Measurements from ENCODE around the gene AGBL2.
A peak's percentile ranks its signal among the peaks of the same experiment; 100 is the strongest.
"Not testable (repeated sequence)": the region's sequence is repeated elsewhere in the genome, so short reads cannot be mapped to it uniquely, and the experiment has no call there.

Gene AGBL2

DNA sequence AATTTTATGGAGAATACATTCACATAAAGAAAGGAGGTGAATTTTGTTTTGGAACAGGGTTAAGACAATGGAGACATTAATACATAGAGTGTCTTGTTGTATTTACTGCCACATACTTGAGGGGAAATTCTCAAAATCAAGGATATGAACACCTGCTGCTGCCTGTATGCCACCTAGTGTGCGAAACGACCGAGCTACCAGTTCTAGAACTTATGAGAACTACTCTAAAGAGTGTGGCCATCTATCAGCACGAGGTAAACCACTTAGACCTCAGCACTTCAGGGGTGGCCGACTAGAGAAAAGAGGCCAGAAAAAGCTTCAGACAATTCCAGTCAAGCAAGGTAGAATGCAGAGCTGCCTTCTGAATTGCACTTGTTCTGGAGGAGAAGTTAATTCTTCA, 1.5 kb upstream of the AGBL2 start:
- Mint-ChIP-seq H3K27me3 (no peaks in the 10 kb centered on the region), H3K4me3 (no peak overlapping the region), H3K4me1 (ENCODE audit: low read depth) (peaks cover 11% of the 10 kb centered on the region), H3K36me3 (ENCODE audit: low read depth) (peaks cover 60% of the 10 kb centered on the region), H3K9me3 (no peaks in the 10 kb centered on the region), H3K27ac (no peak overlapping the region)
- intact Hi-C loops (cut with micrococcal nuclease), result no loop called here

DNA sequence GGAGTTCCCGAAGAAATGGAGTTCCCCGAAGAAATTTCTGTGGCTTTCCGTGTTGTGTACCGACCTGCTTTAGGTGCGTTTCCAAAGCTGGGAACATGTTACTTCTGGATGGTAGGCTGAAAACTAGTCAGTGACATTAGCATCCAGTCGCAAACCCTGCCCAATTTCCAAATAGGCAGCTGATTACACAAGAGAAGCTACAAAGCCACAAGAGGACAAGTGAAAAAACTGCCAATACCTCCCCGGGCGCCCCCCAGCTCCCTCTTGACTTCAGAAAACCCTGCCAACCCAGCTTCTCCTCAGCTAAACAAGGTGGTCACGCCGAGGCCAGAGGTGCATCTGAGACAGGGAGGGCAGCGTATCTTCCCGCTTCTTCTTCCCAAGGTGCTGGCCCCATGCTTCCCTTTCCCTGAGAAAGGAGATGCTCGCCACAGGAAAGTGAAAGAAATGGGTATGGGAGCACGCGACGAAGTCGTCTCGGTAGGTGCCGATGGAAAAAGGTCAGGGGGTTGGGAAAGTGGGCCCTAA, 551 bp downstream of the AGBL2 start:
- peaks cover 42% of the 10 kb centered on the region for H3K36me3 Mint-ChIP-seq (ENCODE audit: low read depth)
- peaks cover 11% of the 10 kb centered on the region for H3K4me1 Mint-ChIP-seq (ENCODE audit: low read depth)
- H3K27me3 Mint-ChIP-seq, result no peaks in the 10 kb centered on the region

DNA sequence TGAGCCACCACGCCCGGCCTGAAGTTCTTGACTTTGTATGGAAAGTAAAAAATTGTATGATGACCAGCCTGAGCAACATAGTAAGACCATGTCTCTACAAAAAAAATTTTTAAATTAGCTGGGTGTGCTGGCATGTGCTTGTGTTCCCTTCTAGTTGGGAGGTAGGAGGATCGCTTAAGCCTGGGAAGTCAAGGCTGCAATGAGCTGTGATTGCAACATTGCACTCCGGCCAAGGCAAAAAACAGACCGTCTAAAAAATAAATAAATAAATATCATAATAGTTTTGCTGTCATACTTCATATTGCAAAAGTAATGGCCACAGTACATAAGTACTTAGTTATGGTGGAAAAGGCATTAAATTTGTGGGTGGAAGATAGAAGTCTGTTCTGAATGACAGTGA, 3.4 kb downstream of the AGBL2 start:
- Mint-ChIP-seq H3K9me3 (no peaks in the 10 kb centered on the region), H3K36me3 (ENCODE audit: low read depth) (peaks cover 14% of the 10 kb centered on the region), H3K27ac (no peak overlapping the region), H3K27me3 (no peaks in the 10 kb centered on the region), H3K4me3 (no peak overlapping the region), H3K4me1 (ENCODE audit: low read depth) (peaks cover 11% of the 10 kb centered on the region)
- intact Hi-C loops (cut with micrococcal nuclease), result no loop called here

More for the DNA sequence above, 551 bp downstream of the AGBL2 start:
- intact Hi-C loops (cut with micrococcal nuclease), result loop anchor here (2.0 kb wide), 1 partner anchor 72 kb away; the partner anchor contains the start of gene MTCH2
- peak overlapping the region; percentile 89 for H3K27ac Mint-ChIP-seq
- peak overlapping the region; percentile 99 for H3K4me3 Mint-ChIP-seq
- H3K9me3 Mint-ChIP-seq, result no peaks in the 10 kb centered on the region

DNA sequence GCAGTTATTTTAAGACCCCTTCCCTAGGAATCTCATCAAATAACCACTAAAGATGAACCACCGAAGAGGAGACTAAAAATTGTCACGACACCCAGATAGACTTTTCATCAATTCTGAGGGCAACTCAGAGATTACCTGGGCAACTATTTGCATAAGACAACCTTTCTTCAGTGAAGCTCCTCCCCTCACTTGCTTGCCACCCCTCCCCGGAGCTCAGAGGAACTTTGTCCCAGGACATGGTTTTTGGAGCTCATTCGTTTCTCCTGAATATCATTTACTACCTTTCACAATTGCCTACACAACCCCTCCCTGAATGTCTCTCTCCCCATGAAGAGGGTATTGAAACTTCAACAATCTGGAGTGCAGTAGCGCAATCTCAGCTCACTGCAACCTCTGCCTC, 3.9 kb downstream of the AGBL2 start:
- Mint-ChIP-seq H3K4me3 (no peak overlapping the region), H3K36me3 (ENCODE audit: low read depth) (peaks cover 9% of the 10 kb centered on the region), H3K27me3 (no peaks in the 10 kb centered on the region), H3K4me1 (ENCODE audit: low read depth) (peaks cover 11% of the 10 kb centered on the region), H3K27ac (no peak overlapping the region), H3K9me3 (no peaks in the 10 kb centered on the region)
- intact Hi-C loops (cut with micrococcal nuclease), result no loop called here

DNA sequence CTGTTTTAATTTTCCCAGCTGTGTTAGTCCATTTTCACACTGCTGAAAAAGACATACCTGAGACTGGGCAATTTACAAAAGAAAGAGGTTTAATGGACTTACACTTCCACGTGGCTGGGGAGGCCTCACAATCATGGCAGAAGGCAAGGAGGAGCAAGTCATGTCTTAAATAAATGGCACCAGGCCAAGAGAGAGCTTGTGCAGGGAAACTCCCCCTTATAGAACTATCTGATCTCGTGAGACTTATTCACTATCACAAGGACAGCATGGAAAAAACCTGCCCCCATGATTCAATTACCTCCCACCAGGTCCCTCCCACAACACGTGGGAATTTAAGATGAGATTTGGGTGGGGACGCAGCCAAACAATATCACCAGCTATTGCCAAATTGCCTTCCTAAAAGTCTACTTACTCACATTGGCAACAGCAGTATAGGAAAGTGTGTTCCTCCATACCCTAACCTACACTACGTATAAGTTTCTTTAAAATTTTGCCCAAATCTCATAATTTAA, 7.8 kb downstream of the AGBL2 start:
- H3K9me3 Mint-ChIP-seq; H3K36me3 Mint-ChIP-seq (ENCODE audit: low read depth); H3K4me3 Mint-ChIP-seq; H3K27me3 Mint-ChIP-seq; H3K27ac Mint-ChIP-seq; intact Hi-C loops (cut with micrococcal nuclease): not testable (repeated sequence)
- H3K4me1 Mint-ChIP-seq (ENCODE audit: low read depth), result peaks cover 12% of the 10 kb centered on the region

DNA sequence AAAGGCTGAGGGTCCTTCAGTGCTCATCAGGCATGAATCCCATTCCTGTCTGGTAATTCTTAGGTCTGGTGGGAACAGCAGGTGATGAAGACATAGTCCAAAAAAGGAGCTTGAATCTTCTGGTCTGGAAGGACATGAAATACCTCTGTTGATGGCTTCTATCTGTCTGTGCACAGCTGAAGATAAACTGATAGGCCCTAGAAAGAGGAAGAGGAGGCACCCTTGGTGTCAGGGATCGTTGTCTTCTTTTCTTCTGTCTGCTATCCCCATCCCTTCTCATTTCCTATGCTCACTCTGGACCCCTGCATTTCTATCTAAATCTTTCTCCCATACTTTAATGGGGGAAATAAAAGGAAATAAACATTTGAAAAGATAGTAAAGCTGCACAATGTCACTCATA, 9.4 kb downstream of the AGBL2 start:
- intact Hi-C loops (cut with micrococcal nuclease), result no loop called here
- Mint-ChIP-seq H3K9me3 (no peaks in the 10 kb centered on the region), H3K27ac (no peak overlapping the region), H3K4me1 (ENCODE audit: low read depth) (peaks cover 12% of the 10 kb centered on the region), H3K27me3 (no peaks in the 10 kb centered on the region), H3K36me3 (ENCODE audit: low read depth) (no peaks in the 10 kb centered on the region), H3K4me3 (no peak overlapping the region)

DNA sequence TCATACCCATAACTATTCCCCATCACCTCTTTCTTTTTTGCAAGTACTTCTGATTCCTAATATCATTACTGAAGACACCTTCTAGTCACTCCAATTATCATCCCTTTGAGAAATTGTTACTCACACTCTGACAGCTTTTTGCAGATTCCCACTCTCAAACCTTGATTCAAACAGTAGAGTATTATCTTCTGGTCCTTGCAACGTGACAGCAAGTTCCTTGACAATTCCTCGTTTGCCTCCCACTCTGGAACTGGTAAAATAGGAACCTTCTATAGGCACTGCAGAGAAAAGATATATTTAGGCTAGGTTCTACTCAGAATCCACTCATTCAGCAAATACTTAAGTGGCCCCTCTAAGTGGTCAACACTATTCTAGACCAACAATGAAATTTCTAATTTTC, 23.2 kb downstream of the AGBL2 start:
- Mint-ChIP-seq H3K27ac (no peak overlapping the region), H3K4me1 (ENCODE audit: low read depth) (peaks cover 11% of the 10 kb centered on the region), H3K4me3 (no peak overlapping the region), H3K9me3 (no peaks in the 10 kb centered on the region), H3K27me3 (no peaks in the 10 kb centered on the region), H3K36me3 (ENCODE audit: low read depth) (no peaks in the 10 kb centered on the region)
- intact Hi-C loops (cut with micrococcal nuclease), result no loop called here

DNA sequence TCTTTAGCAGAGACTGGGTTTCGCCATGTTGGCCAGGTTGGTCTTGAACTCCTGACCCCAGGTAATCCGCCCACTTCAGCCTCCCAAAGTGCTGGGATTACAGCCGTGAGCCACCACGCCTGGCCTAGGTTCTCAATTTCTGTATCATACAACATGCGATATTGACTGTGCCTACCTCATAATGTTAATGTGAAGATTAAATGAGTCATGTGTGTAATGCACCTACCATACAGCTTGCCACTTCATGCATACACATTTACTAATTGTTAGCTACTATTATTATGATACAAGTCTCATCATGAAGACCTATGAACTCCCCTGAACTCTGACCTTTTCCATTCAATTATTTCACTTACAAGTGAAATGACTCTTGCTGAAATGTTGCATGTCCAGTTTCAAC, 25.7 kb downstream of the AGBL2 start:
- intact Hi-C loops (cut with micrococcal nuclease), result no loop called here
- Mint-ChIP-seq H3K4me1 (ENCODE audit: low read depth) (peaks cover 11% of the 10 kb centered on the region), H3K4me3 (no peak overlapping the region), H3K27me3 (no peaks in the 10 kb centered on the region), H3K9me3 (no peaks in the 10 kb centered on the region), H3K27ac (no peak overlapping the region), H3K36me3 (ENCODE audit: low read depth) (no peaks in the 10 kb centered on the region)

DNA sequence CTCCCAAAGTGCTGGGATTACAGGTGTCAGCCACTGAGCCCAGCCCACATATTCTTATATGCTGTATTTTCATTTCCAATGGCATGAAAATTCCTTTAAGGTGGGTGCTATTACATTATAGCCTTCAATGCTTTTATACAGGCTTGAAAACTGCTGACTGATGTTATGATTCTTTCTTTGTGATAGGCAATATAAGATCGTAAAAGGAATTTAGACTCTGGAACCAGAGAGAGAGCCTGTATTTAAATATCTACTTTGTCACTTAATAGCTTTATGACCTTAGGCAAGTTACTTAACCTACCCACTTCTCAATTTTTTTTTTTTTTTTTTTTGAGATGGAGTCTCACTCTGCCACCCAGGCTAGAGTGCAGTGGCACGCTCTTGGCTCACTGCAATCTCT, 26.2 kb downstream of the AGBL2 start:
- Mint-ChIP-seq H3K4me1 (ENCODE audit: low read depth) (peaks cover 11% of the 10 kb centered on the region), H3K9me3 (no peaks in the 10 kb centered on the region), H3K27ac (no peak overlapping the region), H3K4me3 (no peak overlapping the region), H3K27me3 (no peaks in the 10 kb centered on the region), H3K36me3 (ENCODE audit: low read depth) (no peaks in the 10 kb centered on the region)
- intact Hi-C loops (cut with micrococcal nuclease), result no loop called here

DNA sequence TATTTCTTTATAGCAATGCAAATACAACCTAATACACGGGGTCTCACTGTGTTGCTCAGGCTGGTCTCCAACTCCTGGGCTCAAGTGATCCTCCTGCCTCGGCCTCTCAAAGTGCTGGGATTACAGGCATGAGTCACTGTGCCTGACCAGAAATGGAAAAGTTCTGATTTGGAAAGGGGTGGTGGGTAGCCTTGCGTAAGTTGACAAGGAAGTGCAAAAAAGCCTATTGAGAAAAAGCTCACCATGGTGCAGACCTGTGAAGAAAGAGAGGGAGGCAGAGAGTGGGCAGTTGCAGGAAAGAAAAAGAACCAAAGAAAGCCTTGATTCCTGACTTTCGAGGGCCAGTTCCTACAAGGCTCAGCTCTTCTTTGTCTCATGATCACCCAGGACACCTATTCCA, 27.1 kb downstream of the AGBL2 start:
- Mint-ChIP-seq H3K4me3 (no peak overlapping the region), H3K36me3 (ENCODE audit: low read depth) (no peaks in the 10 kb centered on the region), H3K4me1 (ENCODE audit: low read depth) (peaks cover 11% of the 10 kb centered on the region), H3K9me3 (no peaks in the 10 kb centered on the region), H3K27ac (no peak overlapping the region), H3K27me3 (no peaks in the 10 kb centered on the region)
- intact Hi-C loops (cut with micrococcal nuclease), result no loop called here

DNA sequence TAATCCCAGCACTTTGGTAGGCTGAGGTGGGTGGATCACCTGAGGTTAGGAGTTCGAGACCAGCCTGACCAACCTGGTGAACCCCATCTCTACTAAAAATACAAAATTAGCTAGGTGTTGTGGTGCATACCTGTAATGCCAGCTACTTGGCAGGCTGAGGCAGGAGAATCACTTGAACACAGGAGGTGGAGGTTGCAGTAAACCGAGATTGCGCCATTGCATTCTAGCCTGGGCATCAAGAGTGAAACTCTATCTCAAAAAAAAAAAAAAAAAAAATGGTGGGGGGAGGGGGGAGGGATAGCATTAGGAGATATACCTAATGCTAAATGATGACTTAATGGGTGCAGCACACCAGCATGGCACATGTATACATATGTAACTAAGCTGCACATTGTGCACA, 28.5 kb downstream of the AGBL2 start:
- H3K27me3 Mint-ChIP-seq; H3K27ac Mint-ChIP-seq; H3K36me3 Mint-ChIP-seq (ENCODE audit: low read depth); H3K4me1 Mint-ChIP-seq (ENCODE audit: low read depth); intact Hi-C loops (cut with micrococcal nuclease); H3K4me3 Mint-ChIP-seq; H3K9me3 Mint-ChIP-seq: not testable (repeated sequence)

DNA sequence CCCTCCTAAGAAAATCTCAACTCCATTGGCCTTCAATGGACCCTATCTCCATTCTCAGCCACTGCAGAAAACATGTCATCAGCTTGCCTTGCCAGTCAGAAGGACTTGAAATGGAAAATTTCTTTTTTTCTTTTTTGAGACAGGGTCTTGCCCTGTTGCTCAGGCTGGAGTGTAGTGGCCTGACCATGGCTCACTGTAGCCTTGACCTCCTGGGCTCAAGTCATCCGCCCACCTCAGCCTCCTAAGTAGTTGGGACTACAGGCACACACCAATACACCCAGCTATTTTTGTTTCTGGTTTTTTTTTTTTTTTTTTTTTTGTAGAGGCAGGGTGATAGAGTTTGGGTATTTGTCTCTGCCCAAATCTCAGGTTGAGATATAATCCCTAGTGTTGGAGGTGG, 29.0 kb downstream of the AGBL2 start:
- no peak overlapping the region for H3K4me3 Mint-ChIP-seq
- no peak overlapping the region for H3K27ac Mint-ChIP-seq
- H3K36me3 Mint-ChIP-seq (ENCODE audit: low read depth), result no peaks in the 10 kb centered on the region
- H3K27me3 Mint-ChIP-seq, result no peaks in the 10 kb centered on the region
- H3K4me1 Mint-ChIP-seq (ENCODE audit: low read depth), result peaks cover 7% of the 10 kb centered on the region
- intact Hi-C loops (cut with micrococcal nuclease), result no loop called here
- no peaks in the 10 kb centered on the region for H3K9me3 Mint-ChIP-seq

DNA sequence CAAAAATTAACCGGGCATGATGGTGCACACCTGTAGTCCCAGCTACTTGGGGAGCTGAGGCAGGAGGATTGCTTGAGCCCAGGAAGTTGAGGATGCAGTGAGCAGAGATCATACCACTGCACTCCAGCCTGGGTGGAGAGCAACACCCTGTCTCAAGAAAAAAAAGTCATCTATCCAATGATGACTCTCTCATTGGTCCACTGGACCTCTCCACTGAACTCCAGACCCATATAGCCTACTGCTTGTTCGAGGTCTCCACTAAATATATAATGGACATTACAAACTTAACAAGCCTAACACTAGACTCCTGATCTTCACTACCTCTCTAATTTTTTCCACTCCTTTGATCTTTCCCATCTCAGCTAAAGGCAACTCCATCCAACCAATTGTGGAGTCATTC, 39.3 kb downstream of the AGBL2 start:
- H3K36me3 Mint-ChIP-seq (ENCODE audit: low read depth), result no peaks in the 10 kb centered on the region
- H3K4me3 Mint-ChIP-seq, result no peak overlapping the region
- no peak overlapping the region for H3K27ac Mint-ChIP-seq
- no peaks in the 10 kb centered on the region for H3K27me3 Mint-ChIP-seq
- no peaks in the 10 kb centered on the region for H3K9me3 Mint-ChIP-seq
- H3K4me1 Mint-ChIP-seq (ENCODE audit: low read depth), result no peaks in the 10 kb centered on the region
- intact Hi-C loops (cut with micrococcal nuclease), result no loop called here

DNA sequence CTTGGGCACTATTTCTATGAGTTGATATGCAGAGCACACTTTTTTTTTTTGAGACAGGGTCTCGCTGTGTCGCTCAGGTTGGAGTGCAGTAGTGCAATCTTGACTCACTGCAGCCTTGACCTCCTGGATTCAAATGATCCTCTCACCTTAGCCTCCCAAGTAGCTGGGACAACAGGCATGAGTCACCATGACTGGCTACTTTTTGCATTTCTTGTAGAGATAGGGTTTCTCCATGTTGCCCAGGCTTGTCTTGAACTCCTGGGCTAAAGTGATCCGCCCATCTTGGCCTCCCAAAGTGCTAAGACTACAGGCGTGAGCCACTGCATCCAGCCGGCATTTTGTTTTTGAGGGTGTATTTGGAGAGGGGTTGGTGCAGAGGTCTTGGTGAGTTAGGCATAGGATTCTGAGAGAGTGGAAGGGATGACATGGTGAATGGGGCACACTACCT, 42.9 kb downstream of the AGBL2 start:
- H3K9me3 Mint-ChIP-seq, result no peaks in the 10 kb centered on the region
- no peaks in the 10 kb centered on the region for H3K36me3 Mint-ChIP-seq (ENCODE audit: low read depth)
- H3K4me3 Mint-ChIP-seq, result no peak overlapping the region
- intact Hi-C loops (cut with micrococcal nuclease), result no loop called here
- no peak overlapping the region for H3K27ac Mint-ChIP-seq
- H3K4me1 Mint-ChIP-seq (ENCODE audit: low read depth), result no peaks in the 10 kb centered on the region
- no peaks in the 10 kb centered on the region for H3K27me3 Mint-ChIP-seq

DNA sequence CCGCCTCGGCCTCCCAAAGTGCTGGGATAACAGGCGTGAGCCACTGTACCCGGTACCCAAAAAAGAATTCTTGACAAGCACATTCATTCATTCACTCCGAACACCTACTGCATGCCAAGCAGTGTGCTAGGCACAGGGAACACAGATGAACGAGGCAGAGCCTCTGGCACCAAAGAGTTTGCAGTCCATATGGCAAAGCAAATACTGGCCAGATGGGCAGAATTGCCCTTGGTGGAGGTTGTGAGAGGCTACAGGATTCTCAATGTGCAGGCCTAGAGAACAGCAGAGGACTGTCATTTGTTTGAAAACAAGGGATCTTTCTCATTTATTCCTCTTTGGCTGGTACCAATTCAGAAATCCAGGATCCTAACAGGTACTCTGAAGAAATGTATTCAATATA, 45.3 kb downstream of the AGBL2 start:
- intact Hi-C loops (cut with micrococcal nuclease), result no loop called here
- H3K9me3 Mint-ChIP-seq, result no peaks in the 10 kb centered on the region
- no peak overlapping the region for H3K4me3 Mint-ChIP-seq
- H3K27me3 Mint-ChIP-seq, result no peaks in the 10 kb centered on the region
- H3K4me1 Mint-ChIP-seq (ENCODE audit: low read depth), result no peaks in the 10 kb centered on the region
- H3K27ac Mint-ChIP-seq, result no peak overlapping the region
- no peaks in the 10 kb centered on the region for H3K36me3 Mint-ChIP-seq (ENCODE audit: low read depth)

Data from dendritic cell treated with granulocyte-macrophage colony-stimulating factor and Interleukin-4, amounts not matched to agents 40 ng/mL and 50 ng/mL, for 4 days (primary cell).